Measurements from ENCODE around the gene TMEM39B.
"Not testable (repeated sequence)": the region's sequence is repeated elsewhere in the genome, so short reads cannot be mapped to it uniquely, and the experiment has no call there.

TMEM39B gene

GRCh38 chr1:32072622-32073298, at the start of gene TMEM39B:
Gene TMEM39B, plus strand, starts transcription at chr1:32072939. Its CDS starts 109 bp downstream, at chr1:32073048.
- peak; percentile 97 for DNase-seq (ENCODE audit: low spot score)

DNA sequence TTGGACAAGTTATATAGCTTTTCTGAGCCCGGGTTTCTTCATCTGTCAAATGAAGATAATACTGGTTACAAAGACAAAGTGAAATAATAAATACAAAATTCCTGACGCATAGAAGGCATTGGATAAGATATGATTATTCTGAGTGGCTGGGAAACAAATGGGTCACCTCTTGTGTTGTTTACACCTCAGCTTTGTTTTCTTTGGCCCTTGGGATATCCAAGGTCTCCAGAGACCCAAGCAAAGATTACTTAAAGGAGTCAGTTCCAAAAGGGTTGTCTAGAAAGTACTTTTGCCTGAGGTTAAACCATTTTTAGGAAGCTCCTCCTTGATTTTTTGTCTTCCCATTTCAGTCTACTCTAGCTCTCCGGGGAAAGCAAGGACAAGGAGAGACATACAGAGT, 49.4 kb upstream of the TMEM39B start:
- no peak for DNase-seq (ENCODE audit: low spot score)

GRCh38 chr1:32025515-32025914, 47.2 kb upstream of the TMEM39B start:
- no peak for DNase-seq (ENCODE audit: low spot score)

DNA sequence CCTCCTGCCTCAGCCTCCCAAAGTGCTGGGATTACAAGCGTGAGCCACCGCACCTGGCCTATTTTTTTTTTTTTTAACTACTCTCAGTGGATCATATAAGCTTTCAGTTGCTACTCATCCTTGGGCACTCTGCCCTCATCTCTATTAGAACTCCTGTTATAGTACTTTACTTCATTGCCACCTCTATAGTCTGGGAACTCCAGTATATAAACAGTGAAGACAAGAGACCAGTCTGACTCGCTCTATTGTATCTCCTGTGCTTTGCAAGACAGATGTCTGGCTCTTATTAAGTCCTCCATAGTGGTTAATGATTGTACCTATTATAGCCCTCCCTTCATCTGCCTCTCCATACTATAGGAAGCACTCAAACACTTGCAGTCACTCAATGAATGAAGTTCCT, 44.0 kb upstream of the TMEM39B start:
- no peak for DNase-seq (ENCODE audit: low spot score)

- no peak for DNase-seq (ENCODE audit: low spot score)
These were observed 41.0 kb upstream of the TMEM39B start for GRCh38 chr1:32031578-32032274.

DNA sequence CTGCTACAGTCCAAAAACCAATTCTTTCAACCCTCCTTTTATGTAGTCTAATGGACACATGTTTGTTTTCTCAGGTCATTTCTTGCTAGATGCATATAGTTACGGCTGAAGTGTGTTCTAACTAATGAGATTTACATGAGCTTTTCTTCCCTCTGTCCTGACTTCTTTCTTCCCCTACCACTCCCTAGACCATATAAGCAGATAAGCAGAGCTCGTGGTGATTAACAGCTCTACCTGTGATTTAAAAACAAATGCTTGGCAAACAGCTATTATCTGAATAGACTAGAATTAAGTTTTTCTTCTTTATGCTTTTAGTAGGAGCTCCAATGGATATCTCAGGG, 40.5 kb upstream of the TMEM39B start:
- no peak for DNase-seq (ENCODE audit: low spot score)

- DNase-seq (ENCODE audit: low spot score) = no peak
These were observed 37.6 kb upstream of the TMEM39B start for GRCh38 chr1:32035119-32035518.

GRCh38 chr1:32040711-32041110, 32.0 kb upstream of the TMEM39B start:
- peak; percentile 69 for DNase-seq (ENCODE audit: low spot score)

GRCh38 chr1:32042330-32042729, 30.4 kb upstream of the TMEM39B start:
- DNase-seq (ENCODE audit: low spot score) = peak; percentile 15

- no peak for DNase-seq (ENCODE audit: low spot score)
These were observed 28.5 kb upstream of the TMEM39B start for GRCh38 chr1:32044234-32044633.

- no peak for DNase-seq (ENCODE audit: low spot score)
These were observed 27.0 kb upstream of the TMEM39B start for GRCh38 chr1:32045772-32046171.

GRCh38 chr1:32047701-32048100, 25.0 kb upstream of the TMEM39B start:
- DNase-seq (ENCODE audit: low spot score) = no peak

DNA sequence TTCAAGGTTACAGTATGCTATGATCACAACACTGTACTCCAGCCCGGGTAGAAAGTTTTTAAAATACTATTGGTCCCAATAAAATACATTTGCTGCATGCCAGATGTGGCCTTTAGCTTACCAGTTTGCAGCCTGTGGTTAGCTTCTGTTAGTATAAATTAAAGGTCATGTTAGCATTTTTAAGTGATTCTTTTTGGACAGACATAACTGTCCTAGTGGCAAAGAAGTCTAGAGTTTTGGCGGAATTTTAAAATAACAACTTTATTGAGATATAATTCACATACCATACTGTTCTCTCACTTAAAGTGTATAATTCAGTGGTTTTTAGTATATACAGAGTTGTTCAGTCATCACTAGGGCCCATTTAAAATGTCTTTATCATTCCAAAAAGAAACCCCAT, 24.3 kb upstream of the TMEM39B start:
- no peak for DNase-seq (ENCODE audit: low spot score)

GRCh38 chr1:32051706-32052105, 21.0 kb upstream of the TMEM39B start:
- DNase-seq (ENCODE audit: low spot score) = no peak

GRCh38 chr1:32052887-32053286, 19.9 kb upstream of the TMEM39B start:
- no peak for DNase-seq (ENCODE audit: low spot score)

GRCh38 chr1:32055416-32055815, 17.3 kb upstream of the TMEM39B start:
- no peak for DNase-seq (ENCODE audit: low spot score)

GRCh38 chr1:32056598-32056997, 16.1 kb upstream of the TMEM39B start:
- DNase-seq (ENCODE audit: low spot score) = no peak

GRCh38 chr1:32060914-32061313, 11.8 kb upstream of the TMEM39B start:
- no peak for DNase-seq (ENCODE audit: low spot score)

GRCh38 chr1:32062867-32063230, 9.9 kb upstream of the TMEM39B start:
- DNase-seq (ENCODE audit: low spot score) = no peak

- peak; percentile 73 for DNase-seq (ENCODE audit: low spot score)
These were observed 9.5 kb upstream of the TMEM39B start for GRCh38 chr1:32063261-32063681.

GRCh38 chr1:32065613-32066488, 6.9 kb upstream of the TMEM39B start:
- DNase-seq (ENCODE audit: low spot score) = not testable (repeated sequence)

GRCh38 chr1:32066489-32066873, 6.3 kb upstream of the TMEM39B start:
- DNase-seq (ENCODE audit: low spot score) = peak; percentile 83

All from Ammon's horn (tissue), 1 donor.